ENCODE measurements around the gene GMDS.

Gene GMDS

GRCh38 chr6:2205396-2205795 is 40.0 kb downstream of the GMDS start:
- DNase-seq (ENCODE audit: low read depth in 2 of 2) = no peak

- no peak for DNase-seq (ENCODE audit: low read depth in 2 of 2)
These were observed 41.1 kb downstream of the GMDS start for GRCh38 chr6:2204272-2204671.

GRCh38 chr6:2203264-2203663 is 42.1 kb downstream of the GMDS start:
- DNase-seq (ENCODE audit: low read depth in 2 of 2) = no peak

GRCh38 chr6:2197984-2198383 is 47.4 kb downstream of the GMDS start:
- no peak for DNase-seq (ENCODE audit: low read depth in 2 of 2)

- no peak for DNase-seq (ENCODE audit: low read depth in 2 of 2)
These were observed 48.2 kb downstream of the GMDS start for GRCh38 chr6:2197177-2197671.

- no peak for DNase-seq (ENCODE audit: low read depth in 2 of 2)
These were observed 49.2 kb downstream of the GMDS start for GRCh38 chr6:2196079-2196679.

GRCh38 chr6:2194643-2195042 is 50.8 kb downstream of the GMDS start:
- DNase-seq (ENCODE audit: low read depth in 2 of 2) = no peak

GRCh38 chr6:2193931-2194330 is 51.5 kb downstream of the GMDS start:
- DNase-seq (ENCODE audit: low read depth in 2 of 2) = no peak

- no peak for DNase-seq (ENCODE audit: low read depth in 2 of 2)
These were observed 52.4 kb downstream of the GMDS start for GRCh38 chr6:2192976-2193375.

- no peak for DNase-seq (ENCODE audit: low read depth in 2 of 2)
These were observed 54.0 kb downstream of the GMDS start for GRCh38 chr6:2191390-2191740.

- no peak for DNase-seq (ENCODE audit: low read depth in 2 of 2)
These were observed 54.6 kb downstream of the GMDS start for GRCh38 chr6:2190661-2191389.

- DNase-seq (ENCODE audit: low read depth in 2 of 2) = no peak
These were observed 56.5 kb downstream of the GMDS start for GRCh38 chr6:2188856-2189384.

- DNase-seq (ENCODE audit: low read depth in 2 of 2) = no peak
These were observed 57.0 kb downstream of the GMDS start for GRCh38 chr6:2188397-2188796.

- DNase-seq (ENCODE audit: low read depth in 2 of 2) = no peak
These were observed 57.6 kb downstream of the GMDS start for GRCh38 chr6:2187826-2188225.

- no peak for DNase-seq (ENCODE audit: low read depth in 2 of 2)
These were observed 58.9 kb downstream of the GMDS start for GRCh38 chr6:2186516-2186915.

GRCh38 chr6:2185466-2185865 is 59.9 kb downstream of the GMDS start:
- no peak for DNase-seq (ENCODE audit: low read depth in 2 of 2)

GRCh38 chr6:2184700-2185455 is 60.5 kb downstream of the GMDS start:
- no peak for DNase-seq (ENCODE audit: low read depth in 2 of 2)

GRCh38 chr6:2183752-2184151 is 61.7 kb downstream of the GMDS start:
- no peak for DNase-seq (ENCODE audit: low read depth in 2 of 2)

- no peak for DNase-seq (ENCODE audit: low read depth in 2 of 2)
These were observed 62.2 kb downstream of the GMDS start for GRCh38 chr6:2183246-2183645.

GRCh38 chr6:2182251-2182650 is 63.2 kb downstream of the GMDS start:
- no peak for DNase-seq (ENCODE audit: low read depth in 2 of 2)

- DNase-seq (ENCODE audit: low read depth in 2 of 2) = no peak
These were observed 63.8 kb downstream of the GMDS start for GRCh38 chr6:2181567-2181966.

- DNase-seq (ENCODE audit: low read depth in 2 of 2) = no peak
These were observed 65.5 kb downstream of the GMDS start for GRCh38 chr6:2179950-2180349.

- no peak for DNase-seq (ENCODE audit: low read depth in 2 of 2)
These were observed 66.2 kb downstream of the GMDS start for GRCh38 chr6:2179241-2179640.

All from stimulated activated CD8-positive, alpha-beta memory T cell treated with anti-CD3 and anti-CD28 coated beads, Interleukin-15, amount 100 ng/mL, for 48 hours (primary cell).